CD4-positive, alpha-beta T cell (primary cell): Measurements from ENCODE around the gene IL24. TPM values are rescaled to one million over a fixed set of nuclear protein-coding genes. Genes with fewer than 3 reads are reported as not detected.

Experiments used
- ATAC-seq: fragments of 200-7000 bp; cut with Tn5 transposase; one replicate; pipeline ENCODE4 v1.10.0; 2022; ENCODE audit warnings: mild to moderate bottlenecking; ENCODE audit not compliant: poor library complexity
- CTCF ChIA-PET: fragments of 350-600 bp; sonication (Branson Sonifier 250); formaldehyde crosslinking; loops from one replicate; lab custom pipeline; 2021; ENCODE audit warnings: antibody characterized with exemption, inconsistent platforms; lab: Charles Lee
- POLR2A ChIA-PET: fragments of 350-600 bp; sonication (Branson Sonifier 250); formaldehyde crosslinking; loops from one replicate; lab custom pipeline; 2021; ENCODE audit warnings: antibody characterized with exemption, inconsistent platforms; lab: Charles Lee
- DNase-seq, 14 experiments: peaks; one replicate each; pipeline ENCODE4 v3.0.0-alpha.2; 2013 to 2020; ENCODE audit warnings: mixed read lengths in 2 of 14
- H3K27ac ChIP-seq, 2 donors: one replicate each; pipeline versions ENCODE4 v1.5.1 to v1.7.0; 2013; ENCODE audit warnings: low read length in 2 of 2, low read depth in 1 of 2, mild to moderate bottlenecking in 1 of 2
- H3K27me3 ChIP-seq, 2 experiments: 1 replicate in 1 of 2; 2 replicates in 1 of 2; pipeline versions ENCODE4 v1.6.1 to v1.7.0; 2013; ENCODE audit warnings: low read length in 2 of 2, control low read depth in 1 of 2, mild to moderate bottlenecking in 1 of 2, moderate library complexity in 1 of 2; ENCODE audit not compliant: insufficient read depth in 2 of 2, control insufficient read depth in 1 of 2
- H3K36me3 ChIP-seq: one replicate; pipeline ENCODE4 v1.6.1; 2013; ENCODE audit warnings: low read length, control low read depth; ENCODE audit not compliant: insufficient read depth
- H3K4me1 ChIP-seq: one replicate; pipeline ENCODE4 v1.6.1; 2013; ENCODE audit warnings: low read length, control low read depth; ENCODE audit not compliant: insufficient read depth
- H3K4me3 ChIP-seq: one replicate; pipeline ENCODE4 v1.5.1; 2013; ENCODE audit warnings: mild to moderate bottlenecking, low read length, moderate library complexity
- H3K9me3 ChIP-seq, 2 experiments: 1 replicate in 1 of 2; 2 replicates in 1 of 2; pipeline versions ENCODE4 v1.6.1 to v1.7.0; 2013; ENCODE audit warnings: low read length in 2 of 2, mild to moderate bottlenecking in 2 of 2, control low read depth in 1 of 2, moderate library complexity in 1 of 2; ENCODE audit not compliant: control insufficient read depth in 1 of 2, insufficient read depth in 1 of 2
- H3K27ac Mint-ChIP-seq: one replicate; pipeline ENCODE4 v1.8.0; 2020; ENCODE audit warnings: mixed read lengths
- H3K27me3 Mint-ChIP-seq: one replicate; pipeline ENCODE4 v1.8.0; 2021; ENCODE audit warnings: mixed read lengths
- H3K36me3 Mint-ChIP-seq: one replicate; pipeline ENCODE4 v1.8.0; 2021; ENCODE audit warnings: low read depth, mixed read lengths
- H3K4me1 Mint-ChIP-seq: one replicate; pipeline ENCODE4 v1.8.0; 2021; ENCODE audit warnings: low read depth, mixed read lengths
- H3K4me3 Mint-ChIP-seq: one replicate; pipeline ENCODE4 v1.8.0; 2020; ENCODE audit warnings: mild to moderate bottlenecking, mixed read lengths
- H3K9me3 Mint-ChIP-seq: one replicate; pipeline ENCODE4 v1.8.0; 2020; ENCODE audit warnings: mixed read lengths
- intact Hi-C, 2 experiments: fragments of 100-400 bp; cut with DNase I in 1 of 2; cut with micrococcal nuclease in 1 of 2; formaldehyde crosslinking; loops; one replicate each; pipeline versions ENCODE4 v1.15.1 to v1.9.0; 2023 to 2025; cut with DNase I, micrococcal nuclease
- total RNA-seq, 174 experiments: library from RNA in 2 of 174; stranded (reverse) in 2 of 174; gene quantifications; one replicate each; pipeline ENCODE4 v1.2.3 and lab custom pipeline; 2021 to 2026
- TF ChIP-seq, protein P1 (sequence below): fragments of 200-600 bp; IDR thresholded peaks from one replicate; pipeline ENCODE4 v1.8.0; 2022; ENCODE audit warnings: antibody characterized with exemption, mild to moderate bottlenecking

Gene IL24
- total RNA-seq, 2 experiments from 2014 or later, result not detected

DNA sequence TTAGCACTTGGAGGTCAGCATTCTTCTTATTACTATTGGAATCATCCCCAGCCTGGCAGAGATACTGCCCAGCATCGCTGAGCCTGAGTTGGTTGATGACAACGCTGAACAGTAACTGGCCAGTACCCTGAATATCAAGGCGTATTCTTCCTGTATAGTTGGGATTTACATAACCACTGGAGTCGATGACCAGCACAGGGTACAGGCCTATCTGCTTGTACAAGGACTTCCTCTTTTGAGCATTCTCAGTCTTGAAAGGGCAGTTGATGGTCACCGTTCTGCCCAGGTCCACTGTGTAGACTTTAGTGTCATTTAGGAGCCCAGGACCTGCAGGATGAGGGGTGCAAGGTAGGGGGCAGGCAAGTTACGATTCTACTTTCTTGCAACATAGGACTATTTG lies 40.2 kb downstream of the IL24 start:
- no peak overlapping the region for H3K4me3 ChIP-seq
- no peak overlapping the region for H3K4me3 Mint-ChIP-seq
- no peaks in the 10 kb centered on the region for H3K36me3 ChIP-seq
- no peak for ATAC-seq
- H3K27ac Mint-ChIP-seq, result no peak overlapping the region
- H3K27ac ChIP-seq, result no peak overlapping the region
- H3K27me3 Mint-ChIP-seq, result no peaks in the 10 kb centered on the region
- ChIA-PET CTCF (no interaction called here), POLR2A (no interaction called here)
- no peaks in the 10 kb centered on the region for H3K9me3 ChIP-seq
- TF ChIP-seq, protein P1, sequence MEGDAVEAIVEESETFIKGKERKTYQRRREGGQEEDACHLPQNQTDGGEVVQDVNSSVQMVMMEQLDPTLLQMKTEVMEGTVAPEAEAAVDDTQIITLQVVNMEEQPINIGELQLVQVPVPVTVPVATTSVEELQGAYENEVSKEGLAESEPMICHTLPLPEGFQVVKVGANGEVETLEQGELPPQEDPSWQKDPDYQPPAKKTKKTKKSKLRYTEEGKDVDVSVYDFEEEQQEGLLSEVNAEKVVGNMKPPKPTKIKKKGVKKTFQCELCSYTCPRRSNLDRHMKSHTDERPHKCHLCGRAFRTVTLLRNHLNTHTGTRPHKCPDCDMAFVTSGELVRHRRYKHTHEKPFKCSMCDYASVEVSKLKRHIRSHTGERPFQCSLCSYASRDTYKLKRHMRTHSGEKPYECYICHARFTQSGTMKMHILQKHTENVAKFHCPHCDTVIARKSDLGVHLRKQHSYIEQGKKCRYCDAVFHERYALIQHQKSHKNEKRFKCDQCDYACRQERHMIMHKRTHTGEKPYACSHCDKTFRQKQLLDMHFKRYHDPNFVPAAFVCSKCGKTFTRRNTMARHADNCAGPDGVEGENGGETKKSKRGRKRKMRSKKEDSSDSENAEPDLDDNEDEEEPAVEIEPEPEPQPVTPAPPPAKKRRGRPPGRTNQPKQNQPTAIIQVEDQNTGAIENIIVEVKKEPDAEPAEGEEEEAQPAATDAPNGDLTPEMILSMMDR, result no peak
- H3K4me1 Mint-ChIP-seq, result peaks cover 11% of the 10 kb centered on the region
- H3K4me1 ChIP-seq, result peaks cover 11% of the 10 kb centered on the region
- no peak for DNase-seq
- H3K36me3 Mint-ChIP-seq, result no peaks in the 10 kb centered on the region
- no peaks in the 10 kb centered on the region for H3K9me3 Mint-ChIP-seq
- H3K27me3 ChIP-seq, result no peaks in the 10 kb centered on the region
- intact Hi-C loops, result loop anchor here in 1 of 2 experiments (10.0 kb wide), 1 partner anchor 137 kb away; no protein-coding TSS in a partner anchor

DNA sequence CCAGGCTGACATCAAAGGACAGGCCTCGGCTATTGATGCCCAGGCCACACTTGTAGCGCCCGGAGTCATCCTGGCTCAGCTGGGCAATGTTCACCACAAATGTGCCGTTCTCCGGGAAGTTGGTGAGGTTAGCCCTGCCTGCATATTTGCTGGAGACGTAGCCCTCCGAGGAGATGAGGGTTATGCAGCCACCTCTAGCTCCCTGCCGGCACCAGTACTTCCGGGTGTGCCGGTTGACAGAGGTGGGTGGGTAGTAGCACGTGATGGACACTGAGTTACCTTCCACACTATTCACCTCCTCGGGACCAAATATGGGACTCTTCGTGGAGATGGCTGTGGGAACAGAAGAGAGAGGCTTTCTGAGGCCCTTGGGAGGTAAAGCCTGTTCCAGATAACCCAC lies 41.9 kb downstream of the IL24 start:
- DNase-seq (no peak), ATAC-seq (no peak)
- POLR2A ChIA-PET, result interaction anchor here (0.9 to 1.2 kb wide), 2 partner anchors 30 to 43 kb away, joined by 3 read pairs; no protein-coding TSS in a partner anchor
- TF ChIP-seq, protein P1, result no peak
- H3K27me3 Mint-ChIP-seq, result peaks cover 4% of the 10 kb centered on the region
- CTCF ChIA-PET, result interaction anchor here (0.6 kb wide), 1 partner anchor 59 kb away, joined by 3 read pairs; no protein-coding TSS in a partner anchor
- no peaks in the 10 kb centered on the region for H3K36me3 Mint-ChIP-seq
- H3K9me3 Mint-ChIP-seq, result no peaks in the 10 kb centered on the region
- H3K9me3 ChIP-seq, result no peaks in the 10 kb centered on the region
- H3K27ac Mint-ChIP-seq, result no peak overlapping the region
- no peak overlapping the region for H3K4me3 Mint-ChIP-seq
- H3K4me3 ChIP-seq, result no peak overlapping the region
- no peaks in the 10 kb centered on the region for H3K4me1 ChIP-seq
- intact Hi-C loops, result loop anchor here in 1 of 2 experiments (10.0 kb wide), 1 partner anchor 136 kb away; no protein-coding TSS in a partner anchor
- H3K4me1 Mint-ChIP-seq, result no peaks in the 10 kb centered on the region
- no peak overlapping the region for H3K27ac ChIP-seq
- H3K27me3 ChIP-seq, result no peaks in the 10 kb centered on the region
- no peaks in the 10 kb centered on the region for H3K36me3 ChIP-seq

DNA sequence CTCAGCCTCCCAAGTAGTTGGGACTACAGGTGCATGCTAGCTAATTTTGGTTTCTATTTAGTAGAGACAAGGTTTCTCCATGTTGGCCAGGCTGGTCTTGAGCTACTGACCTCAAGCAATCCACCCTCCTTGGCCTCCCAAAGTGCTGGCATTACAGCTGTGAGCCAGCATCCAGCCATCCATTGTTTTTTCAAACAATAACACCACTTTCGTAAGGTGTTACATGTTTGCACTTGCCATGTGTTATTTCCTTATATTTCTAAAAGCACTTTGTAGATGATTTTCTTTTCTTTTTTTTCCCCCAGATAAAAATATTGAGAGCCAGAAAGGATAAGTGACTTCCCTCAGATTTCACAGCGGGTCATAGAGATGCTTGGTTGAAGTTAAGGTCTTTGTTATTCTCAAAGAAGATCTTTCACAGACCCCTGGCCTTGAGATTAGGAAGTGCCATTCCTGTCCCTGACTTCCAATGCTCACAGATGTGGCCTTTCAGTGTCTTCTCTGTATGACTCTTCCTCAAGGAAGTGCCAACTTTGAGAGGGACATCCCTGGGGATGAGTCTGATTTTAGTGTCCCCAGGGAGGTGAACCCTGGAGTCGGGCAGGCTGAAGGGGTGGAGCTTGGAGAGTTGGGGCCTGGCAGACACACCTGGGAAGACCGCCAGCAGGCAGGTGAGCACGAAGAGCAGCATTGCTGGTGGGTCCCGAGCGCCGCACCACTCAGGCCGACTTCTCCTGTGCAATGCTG lies 42.8 kb downstream of the IL24 start:
- Mint-ChIP-seq H3K4me1 (no peaks in the 10 kb centered on the region), H3K27me3 (peaks cover 4% of the 10 kb centered on the region), H3K27ac (no peak overlapping the region), H3K9me3 (no peaks in the 10 kb centered on the region), H3K36me3 (no peaks in the 10 kb centered on the region), H3K4me3 (no peak overlapping the region)
- TF ChIP-seq, protein P1, result no peak
- ATAC-seq (no peak), DNase-seq (no peak)
- Histone ChIP-seq H3K4me3 (no peak overlapping the region), H3K36me3 (no peaks in the 10 kb centered on the region), H3K4me1 (no peaks in the 10 kb centered on the region), H3K27ac (no peak overlapping the region), H3K27me3 (peaks cover 0 to 3% of the 10 kb centered on the region in 2 experiments), H3K9me3 (no peaks in the 10 kb centered on the region)
- CTCF ChIA-PET, result no interaction called here
- POLR2A ChIA-PET, result interaction anchor here (0.9 kb wide), 1 partner anchor 42 kb away, joined by 3 read pairs; no protein-coding TSS in a partner anchor
- intact Hi-C loops, result loop anchor here in 1 of 2 experiments (10.0 kb wide), 1 partner anchor 135 kb away; no protein-coding TSS in a partner anchor
